Gastroesophageal sphincter (tissue), 3 donors: ENCODE results near the gene TMEM174.

ENCODE experiments used
- CTCF ChIP-seq, 4 experiments: fragments of 200-600 bp in 2 of 4; fragments of 450-650 bp in 2 of 4; sonication (generic) in 1 of 4; IDR thresholded peaks; one replicate each; pipeline ENCODE4 v1.5.1; 2017 to 2019; ENCODE audit warnings: antibody characterized with exemption in 4 of 4, mild to moderate bottlenecking in 2 of 4, moderate library complexity in 2 of 4
- EP300 ChIP-seq: sonication (generic); formaldehyde crosslinking; IDR thresholded peaks from one replicate; pipeline ENCODE4 v1.6.1; 2017; ENCODE audit warnings: antibody characterized with exemption, mild to moderate bottlenecking
- POLR2A ChIP-seq, 2 donors: fragments of 450-650 bp; IDR thresholded peaks; one replicate each; pipeline ENCODE4 v1.6.1; 2017; ENCODE audit warnings: antibody characterized with exemption in 2 of 2, mild to moderate bottlenecking in 2 of 2, moderate library complexity in 1 of 2
- POLR2AphosphoS5 ChIP-seq: sonication (generic); formaldehyde crosslinking; IDR thresholded peaks from one replicate; pipeline ENCODE4 v1.6.1; 2017; ENCODE audit warnings: antibody characterized with exemption

DNA sequence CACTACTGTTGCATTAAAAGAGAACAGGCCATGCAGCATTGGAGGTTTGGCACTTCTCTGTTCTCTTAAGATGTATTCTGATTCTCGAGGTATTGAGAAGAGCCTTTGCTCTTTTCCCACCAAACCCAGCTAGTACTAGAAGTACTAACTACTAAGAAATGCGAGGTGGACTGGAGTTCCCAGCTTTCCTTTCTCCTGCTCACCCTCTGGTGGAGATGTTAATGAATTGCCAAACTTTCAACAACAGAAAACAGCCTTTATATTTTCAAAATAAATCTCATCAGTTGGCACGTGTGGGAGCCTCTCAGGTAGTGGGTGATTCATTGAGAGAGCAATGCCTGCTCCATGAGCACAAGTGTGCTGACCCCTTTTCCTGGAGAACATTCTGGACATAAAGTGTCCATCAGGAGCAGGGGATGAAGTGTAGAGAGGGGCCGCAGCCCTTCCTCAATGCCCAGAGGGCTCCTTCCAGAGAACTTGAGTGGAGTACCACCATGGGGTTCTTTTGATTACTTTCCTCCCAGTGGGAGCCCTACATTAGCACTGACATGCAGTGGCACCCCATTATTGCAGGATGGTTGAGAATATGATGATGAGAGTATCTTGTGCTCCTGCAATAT, 45.7 kb downstream of the TMEM174 start:
- TF ChIP-seq CTCF (IDR thresholded peaks at IDR 0.05) (no peak), POLR2AphosphoS5 (no peak), EP300 (no peak), POLR2A (IDR thresholded peaks at IDR 0.05) (no peak)
